Neural cell (in vitro differentiated cells): ENCODE measurements around the gene CENPT. TPM values are rescaled to one million over a fixed set of nuclear protein-coding genes. Genes with fewer than 3 reads are reported as not detected.
A peak's percentile ranks its signal among the peaks of the same experiment; 100 is the strongest.

Experiments
- H2AFZ ChIP-seq: fragments of 200-600, 300-800 bp; sonication (generic), shearing (Covaris generic); 2 replicates; pipeline ENCODE4 v1.6.0; 2014; ENCODE audit warnings: low read depth, mild to moderate bottlenecking, antibody characterized with exemption, low read length, moderate library complexity
- H3F3A ChIP-seq: fragments of 200-600 bp; shearing (Covaris generic); 2 replicates; pipeline ENCODE4 v1.6.1; 2016; ENCODE audit warnings: mild to moderate bottlenecking, moderate library complexity, mixed read lengths, antibody characterized with exemption, low read length; ENCODE audit not compliant: insufficient read depth, poor library complexity, severe bottlenecking
- H3K27ac ChIP-seq: fragments of 200-600, 300-800 bp; sonication (generic), shearing (Covaris generic); 2 replicates; pipeline ENCODE4 v1.5.1; 2014; ENCODE audit warnings: mild to moderate bottlenecking, low read length, moderate library complexity
- H3K27me3 ChIP-seq: fragments of 300-800, 200-600 bp; sonication (generic), shearing (Covaris generic); 2 replicates; pipeline ENCODE4 v1.6.0; 2014; ENCODE audit warnings: mild to moderate bottlenecking, low read depth, low read length, moderate library complexity; ENCODE audit not compliant: insufficient read depth
- H3K36me3 ChIP-seq: fragments of 300-800, 200-600 bp; sonication (generic), shearing (Covaris generic); 2 replicates; pipeline ENCODE4 v1.5.1; 2014; ENCODE audit warnings: mild to moderate bottlenecking, antibody characterized with exemption, low read length, moderate library complexity; ENCODE audit not compliant: insufficient read depth
- H3K4me2 ChIP-seq: fragments of 300-800, 200-600 bp; sonication (generic), shearing (Covaris generic); 2 replicates; pipeline ENCODE4 v1.6.0; 2014; ENCODE audit warnings: mild to moderate bottlenecking, low read length
- H3K4me3 ChIP-seq: fragments of 300-800, 200-600 bp; sonication (generic), shearing (Covaris generic); 2 replicates; pipeline ENCODE4 v1.5.1; 2014; ENCODE audit warnings: mild to moderate bottlenecking, low read length, moderate library complexity
- H3K79me2 ChIP-seq: fragments of 200-600 bp; shearing (Covaris generic); replicated peaks from 2 replicates; pipeline ENCODE4 v1.6.0; 2014; ENCODE audit warnings: mild to moderate bottlenecking, low read length, moderate library complexity; ENCODE audit not compliant: insufficient read depth
- H3K9ac ChIP-seq: fragments of 300-800, 200-600 bp; sonication (generic), shearing (Covaris generic); 2 replicates; pipeline ENCODE4 v1.6.1; 2016; ENCODE audit warnings: mild to moderate bottlenecking, low read length, mixed read lengths
- H3K9me2 ChIP-seq: fragments of 200-600 bp; shearing (Covaris generic); 2 replicates; pipeline ENCODE4 v1.6.1; 2016; ENCODE audit warnings: mild to moderate bottlenecking, low read length, mixed read lengths; ENCODE audit not compliant: insufficient read depth
- H3K9me3 ChIP-seq: fragments of 200-600, 300-800 bp; sonication (generic), shearing (Covaris generic); 2 replicates; pipeline ENCODE4 v1.6.1; 2016; ENCODE audit warnings: mild to moderate bottlenecking, mixed run types, low read length, moderate library complexity, mixed read lengths
- H4K20me1 ChIP-seq: fragments of 200-600 bp; shearing (Covaris generic); 2 replicates; pipeline ENCODE4 v1.6.1; 2016; ENCODE audit warnings: mild to moderate bottlenecking, mixed run types; ENCODE audit not compliant: insufficient read depth
- EP300 ChIP-seq: fragments of 450-650 bp; conservative IDR thresholded peaks from 2 replicates; pipeline ENCODE4 v1.6.1; 2014; ENCODE audit warnings: antibody characterized with exemption, mild to moderate bottlenecking, moderate library complexity; ENCODE audit not compliant: poor library complexity, severe bottlenecking
- EZH2 ChIP-seq: fragments of 200-600, 300-800 bp; shearing (Covaris generic), sonication (generic); IDR thresholded peaks from 2 replicates; pipeline ENCODE4 v1.6.1; 2014; ENCODE audit warnings: antibody characterized with exemption, low read length, borderline replicate concordance, mild to moderate bottlenecking; ENCODE audit not compliant: insufficient read depth, poor library complexity, severe bottlenecking
- MXI1 ChIP-seq: fragments of 450-650 bp; conservative IDR thresholded peaks from 2 replicates; pipeline ENCODE4 v1.6.1; 2014; ENCODE audit warnings: antibody characterized with exemption, mild to moderate bottlenecking; ENCODE audit not compliant: poor library complexity, severe bottlenecking
- POLR2AphosphoS5 ChIP-seq: IDR thresholded peaks from 2 replicates; pipeline ENCODE4 v1.6.1; 2012
- RAD21 ChIP-seq: fragments of 450-650 bp; conservative IDR thresholded peaks from 2 replicates; pipeline ENCODE4 v1.6.1; 2014; ENCODE audit warnings: antibody characterized with exemption, mild to moderate bottlenecking, moderate library complexity
- REST ChIP-seq: IDR thresholded peaks from 2 replicates; pipeline ENCODE4 v1.6.1; 2012; ENCODE audit warnings: borderline replicate concordance
- SMC3 ChIP-seq: fragments of 450-650 bp; conservative IDR thresholded peaks from 2 replicates; pipeline ENCODE4 v1.6.1; 2014; ENCODE audit warnings: antibody characterized with exemption, mild to moderate bottlenecking, moderate library complexity; ENCODE audit not compliant: poor library complexity
- TAF1 ChIP-seq: IDR thresholded peaks from 2 replicates; pipeline ENCODE4 v1.6.1; 2012; ENCODE audit warnings: low read depth
- polyA plus RNA-seq: library from polyadenylated mRNA; depleted of rRNA; stranded (reverse); fragments of >200 nt; gene quantifications from 2 replicates; pipeline ENCODE4 v1.2.3, GENCODE V29; 2014
- TF ChIP-seq, protein P1 (sequence below): fragments of 450-650 bp; IDR thresholded peaks from 2 replicates; pipeline ENCODE4 v1.5.1; 2014; ENCODE audit warnings: antibody characterized with exemption, mild to moderate bottlenecking, moderate library complexity; ENCODE audit not compliant: poor library complexity, severe bottlenecking

Gene CENPT
- polyA plus RNA-seq, 1 donor from 2014 or later, result 104 TPM

DNA sequence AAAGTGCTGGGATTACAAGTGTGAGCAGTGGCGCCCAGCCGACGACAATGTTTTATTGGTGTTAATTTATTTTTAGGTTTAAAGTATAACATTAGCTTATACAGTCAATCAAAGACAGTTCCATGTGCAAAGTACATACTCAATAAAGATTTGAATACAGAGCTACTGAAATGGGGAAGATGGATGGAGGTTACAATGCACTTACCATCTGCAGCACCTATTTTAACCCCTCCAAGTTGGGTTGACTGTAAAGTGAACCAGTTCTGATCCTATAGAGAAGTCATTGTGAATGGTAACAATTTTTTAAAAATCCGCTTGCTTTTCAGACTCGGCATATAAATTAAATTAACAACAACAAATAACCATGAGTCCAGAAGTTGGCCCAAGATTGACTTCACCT lies 44.9 kb upstream of the CENPT start:
- H3K27ac ChIP-seq, result no peak overlapping the region
- no peaks in the 10 kb centered on the region for H4K20me1 ChIP-seq
- no peak overlapping the region for H2AFZ ChIP-seq
- H3K9me2 ChIP-seq, result no peaks in the 10 kb centered on the region
- H3K9ac ChIP-seq, result peak overlapping the region; percentile 29
- peaks cover 18% of the 10 kb centered on the region for H3K79me2 ChIP-seq
- H3K4me3 ChIP-seq, result peak overlapping the region; percentile 98
- TF ChIP-seq, protein P1, sequence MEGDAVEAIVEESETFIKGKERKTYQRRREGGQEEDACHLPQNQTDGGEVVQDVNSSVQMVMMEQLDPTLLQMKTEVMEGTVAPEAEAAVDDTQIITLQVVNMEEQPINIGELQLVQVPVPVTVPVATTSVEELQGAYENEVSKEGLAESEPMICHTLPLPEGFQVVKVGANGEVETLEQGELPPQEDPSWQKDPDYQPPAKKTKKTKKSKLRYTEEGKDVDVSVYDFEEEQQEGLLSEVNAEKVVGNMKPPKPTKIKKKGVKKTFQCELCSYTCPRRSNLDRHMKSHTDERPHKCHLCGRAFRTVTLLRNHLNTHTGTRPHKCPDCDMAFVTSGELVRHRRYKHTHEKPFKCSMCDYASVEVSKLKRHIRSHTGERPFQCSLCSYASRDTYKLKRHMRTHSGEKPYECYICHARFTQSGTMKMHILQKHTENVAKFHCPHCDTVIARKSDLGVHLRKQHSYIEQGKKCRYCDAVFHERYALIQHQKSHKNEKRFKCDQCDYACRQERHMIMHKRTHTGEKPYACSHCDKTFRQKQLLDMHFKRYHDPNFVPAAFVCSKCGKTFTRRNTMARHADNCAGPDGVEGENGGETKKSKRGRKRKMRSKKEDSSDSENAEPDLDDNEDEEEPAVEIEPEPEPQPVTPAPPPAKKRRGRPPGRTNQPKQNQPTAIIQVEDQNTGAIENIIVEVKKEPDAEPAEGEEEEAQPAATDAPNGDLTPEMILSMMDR, result no peak
- TF ChIP-seq MXI1 (no peak), RAD21 (no peak), SMC3 (no peak), POLR2AphosphoS5 (no peak), EZH2 (no peak), TAF1 (no peak), REST (no peak), EP300 (no peak)
- peak overlapping the region; percentile 54 for H3K4me2 ChIP-seq
- H3K36me3 ChIP-seq, result no peaks in the 10 kb centered on the region
- no peaks in the 10 kb centered on the region for H3F3A ChIP-seq
- H3K9me3 ChIP-seq, result no peaks in the 10 kb centered on the region
- no peaks in the 10 kb centered on the region for H3K27me3 ChIP-seq

DNA sequence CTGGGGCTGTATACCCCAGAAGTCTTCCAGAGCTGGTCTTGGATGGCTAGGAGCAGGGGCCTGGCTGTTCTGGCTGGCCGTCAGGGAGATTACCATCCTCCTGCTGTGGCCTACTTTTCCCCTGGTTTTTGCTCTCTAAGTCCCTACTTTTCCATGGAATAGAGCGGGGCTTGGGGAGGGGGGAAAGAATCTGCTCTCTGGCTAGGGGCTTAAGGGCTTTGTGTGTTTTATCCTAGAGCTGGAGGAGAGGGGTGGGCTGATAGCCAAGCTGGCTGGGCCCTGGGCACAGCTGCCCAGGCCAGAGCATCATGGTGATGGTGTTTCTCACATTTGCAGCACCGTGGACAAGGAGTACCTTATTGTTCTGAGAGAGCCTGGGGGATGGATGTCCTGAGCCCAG lies 40.8 kb upstream of the CENPT start:
- no peaks in the 10 kb centered on the region for H3K79me2 ChIP-seq
- H3K9me3 ChIP-seq, result no peaks in the 10 kb centered on the region
- H4K20me1 ChIP-seq, result no peaks in the 10 kb centered on the region
- H3K4me2 ChIP-seq, result no peak overlapping the region
- peaks cover 8% of the 10 kb centered on the region for H3K36me3 ChIP-seq
- no peaks in the 10 kb centered on the region for H3K9me2 ChIP-seq
- no peak overlapping the region for H2AFZ ChIP-seq
- no peak overlapping the region for H3K9ac ChIP-seq
- H3K27me3 ChIP-seq, result no peaks in the 10 kb centered on the region
- H3K27ac ChIP-seq, result no peak overlapping the region
- H3K4me3 ChIP-seq, result no peak overlapping the region
- TF ChIP-seq RAD21 (no peak), POLR2AphosphoS5 (no peak), TAF1 (no peak), SMC3 (no peak), MXI1 (no peak)
- TF ChIP-seq, protein P1, result no peak
- H3F3A ChIP-seq, result no peaks in the 10 kb centered on the region
